ENCODE data around the gene VWA5B1.

DNA sequence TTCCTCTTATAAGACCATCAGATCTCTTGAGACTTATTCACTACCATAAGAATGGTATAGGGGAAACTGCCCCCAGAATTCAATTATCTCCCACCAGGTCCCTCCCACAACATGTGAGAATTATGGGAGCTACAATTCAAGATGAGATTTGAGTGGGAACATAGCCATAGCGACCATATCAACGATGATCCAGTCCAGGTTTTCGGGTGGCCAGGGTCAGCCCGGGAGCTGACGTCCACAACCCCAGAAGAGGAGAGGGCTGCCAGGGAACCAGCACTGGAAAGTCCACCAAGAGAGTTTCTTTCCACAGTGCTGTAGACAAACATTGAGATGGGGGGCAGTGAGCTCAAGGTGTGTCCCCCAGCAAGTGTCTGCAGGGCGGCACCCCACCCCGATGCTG lies 88.4 kb downstream of the VWA5B1 start:
- TF ChIP-seq GABPA (IDR thresholded peaks at IDR 0.05; ENCODE audit: borderline replicate concordance, insufficient read depth, low read length) (no peak), EZH2 (IDR thresholded peaks at IDR 0.05; ENCODE audit: low read depth, low read length, severe bottlenecking) (no peak), CREB1 (IDR thresholded peaks at IDR 0.05) (no peak), PHF8 (conservative IDR thresholded peaks at IDR 0.05; ENCODE audit: low read depth, low read length) (no peak), ASH2L (IDR thresholded peaks at IDR 0.05; ENCODE audit: low read length) (no peak), CBX8 (IDR thresholded peaks at IDR 0.05; ENCODE audit: borderline replicate concordance, low read depth, low read length) (no peak)
- TF ChIP-seq, protein P1, sequence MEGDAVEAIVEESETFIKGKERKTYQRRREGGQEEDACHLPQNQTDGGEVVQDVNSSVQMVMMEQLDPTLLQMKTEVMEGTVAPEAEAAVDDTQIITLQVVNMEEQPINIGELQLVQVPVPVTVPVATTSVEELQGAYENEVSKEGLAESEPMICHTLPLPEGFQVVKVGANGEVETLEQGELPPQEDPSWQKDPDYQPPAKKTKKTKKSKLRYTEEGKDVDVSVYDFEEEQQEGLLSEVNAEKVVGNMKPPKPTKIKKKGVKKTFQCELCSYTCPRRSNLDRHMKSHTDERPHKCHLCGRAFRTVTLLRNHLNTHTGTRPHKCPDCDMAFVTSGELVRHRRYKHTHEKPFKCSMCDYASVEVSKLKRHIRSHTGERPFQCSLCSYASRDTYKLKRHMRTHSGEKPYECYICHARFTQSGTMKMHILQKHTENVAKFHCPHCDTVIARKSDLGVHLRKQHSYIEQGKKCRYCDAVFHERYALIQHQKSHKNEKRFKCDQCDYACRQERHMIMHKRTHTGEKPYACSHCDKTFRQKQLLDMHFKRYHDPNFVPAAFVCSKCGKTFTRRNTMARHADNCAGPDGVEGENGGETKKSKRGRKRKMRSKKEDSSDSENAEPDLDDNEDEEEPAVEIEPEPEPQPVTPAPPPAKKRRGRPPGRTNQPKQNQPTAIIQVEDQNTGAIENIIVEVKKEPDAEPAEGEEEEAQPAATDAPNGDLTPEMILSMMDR (IDR thresholded peaks at IDR 0.05; ENCODE audit: control extremely low read depth in 1 of 3, insufficient read depth in 1 of 3, low read depth in 1 of 3, low read length in 3 of 3), result no peak

Data from H1 (cell line).